ENCODE data around the gene BRD1. TPM values are rescaled to one million over a fixed set of nuclear protein-coding genes. Genes with fewer than 3 reads are reported as not detected.

Gene BRD1
- total RNA-seq, 1 donor from 2014 or later, result 35.1 TPM

- peaks cover 28% of the 10 kb centered on the region for H3K4me1 ChIP-seq
- no peak overlapping the region for H3K27ac ChIP-seq
- DNase-seq (ENCODE audit: extremely low spot score in 2 of 2), result no peak
- intact Hi-C loops (cut with DNase I), result no loop called here
- peaks cover 0 to 73% of the 10 kb centered on the region in 2 donors for H3K36me3 ChIP-seq
- TF ChIP-seq POLR2A (IDR thresholded peaks at IDR 0.05) (no peak), CTCF (IDR thresholded peaks at IDR 0.05) (no peak), POLR2AphosphoS5 (IDR thresholded peaks at IDR 0.05; ENCODE audit: insufficient read depth in 1 of 2, low read depth in 1 of 2) (no peak)
- no peak overlapping the region for H3K4me3 ChIP-seq
- H3K27me3 ChIP-seq, result no peaks in the 10 kb centered on the region
- no peaks in the 10 kb centered on the region for H3K9me3 ChIP-seq
These were observed 29.1 kb downstream of the BRD1 start for GRCh38 chr22:49798486-49799151.

DNA sequence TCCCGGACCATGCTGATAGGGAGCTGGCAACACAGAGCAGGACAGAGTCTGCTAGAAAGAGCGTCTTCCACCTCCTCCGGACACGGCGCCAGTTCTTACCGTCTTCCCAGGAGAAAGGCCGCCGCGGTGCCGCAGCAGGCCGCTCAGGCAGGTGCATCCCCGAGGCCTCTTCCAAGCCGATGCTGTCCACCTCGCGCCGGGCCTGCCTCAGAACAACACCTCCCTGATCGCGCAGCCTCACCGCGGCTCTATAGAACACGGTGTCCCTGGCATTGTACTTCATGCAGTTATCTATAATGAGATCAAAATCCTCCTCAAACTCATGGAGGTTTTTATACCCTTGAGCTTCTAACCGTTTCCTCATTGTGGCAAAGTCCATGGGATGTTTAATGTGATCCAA, 30.0 kb downstream of the BRD1 start:
- no peak for DNase-seq (ENCODE audit: extremely low spot score in 2 of 2)
- Histone ChIP-seq H3K27me3 (no peaks in the 10 kb centered on the region), H3K4me1 (peaks cover 35% of the 10 kb centered on the region), H3K4me3 (no peak overlapping the region), H3K9me3 (no peaks in the 10 kb centered on the region), H3K36me3 (peaks cover 3 to 74% of the 10 kb centered on the region in 2 donors), H3K27ac (no peak overlapping the region)
- no peak for TF ChIP-seq POLR2A (IDR thresholded peaks at IDR 0.05)
- TF ChIP-seq CTCF (IDR thresholded peaks at IDR 0.05), result no peak
- TF ChIP-seq POLR2AphosphoS5 (IDR thresholded peaks at IDR 0.05; ENCODE audit: insufficient read depth in 1 of 2, low read depth in 1 of 2), result no peak
- intact Hi-C loops (cut with DNase I), result no loop called here

DNA sequence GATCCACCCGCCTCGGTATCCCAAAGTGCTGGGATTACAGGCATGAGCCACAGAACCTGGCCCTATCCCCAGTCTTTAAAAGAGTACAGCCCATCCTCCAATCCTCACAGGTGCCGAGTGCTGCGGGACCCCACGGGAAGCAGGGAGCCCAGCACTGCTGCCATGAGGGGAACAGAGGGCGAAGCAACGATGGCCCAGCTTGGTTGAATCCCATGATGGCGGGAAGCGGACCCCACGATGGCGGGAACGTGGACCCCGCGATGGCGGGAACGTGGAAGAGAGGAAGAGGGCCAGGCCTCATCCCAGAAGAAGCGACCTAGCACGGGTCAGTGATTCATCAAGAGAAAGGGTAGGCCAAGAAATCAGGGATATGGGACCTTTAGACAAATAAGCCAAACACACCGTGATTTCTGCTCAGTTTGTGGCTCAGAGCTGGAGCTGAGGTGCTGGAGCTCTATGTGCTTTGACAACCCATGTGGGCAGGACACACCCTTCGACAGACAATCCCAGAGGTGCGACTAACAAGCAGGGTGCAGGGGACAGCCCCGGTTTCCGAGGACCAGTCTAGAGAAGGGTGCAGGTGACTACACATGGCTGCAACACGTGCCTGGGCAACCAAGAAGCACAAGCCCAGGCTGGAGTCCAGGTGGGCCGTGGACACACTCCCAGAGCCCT, 30.9 kb downstream of the BRD1 start:
- TF ChIP-seq CTCF (IDR thresholded peaks at IDR 0.05), result no peak
- no peak for TF ChIP-seq POLR2AphosphoS5 (IDR thresholded peaks at IDR 0.05; ENCODE audit: insufficient read depth in 1 of 2, low read depth in 1 of 2)
- TF ChIP-seq POLR2A (IDR thresholded peaks at IDR 0.05), result no peak
- peaks cover 40% of the 10 kb centered on the region for H3K4me1 ChIP-seq

GRCh38 chr22:49795521-49795920, 32.2 kb downstream of the BRD1 start:
- DNase-seq (ENCODE audit: extremely low spot score in 2 of 2), result no peak
- Histone ChIP-seq H3K9me3 (no peaks in the 10 kb centered on the region), H3K4me1 (peaks cover 38% of the 10 kb centered on the region), H3K4me3 (no peak overlapping the region), H3K27ac (no peak overlapping the region), H3K36me3 (peaks cover 3 to 77% of the 10 kb centered on the region in 2 donors), H3K27me3 (no peaks in the 10 kb centered on the region)
- intact Hi-C loops (cut with DNase I), result no loop called here
- TF ChIP-seq CTCF (IDR thresholded peaks at IDR 0.05) (no peak), POLR2A (IDR thresholded peaks at IDR 0.05) (no peak), POLR2AphosphoS5 (IDR thresholded peaks at IDR 0.05; ENCODE audit: insufficient read depth in 1 of 2, low read depth in 1 of 2) (no peak)

More for the DNA sequence above, 30.9 kb downstream of the BRD1 start:
- no peak overlapping the region for H3K27ac ChIP-seq
- no peak overlapping the region for H3K4me3 ChIP-seq
- no peak for DNase-seq (ENCODE audit: extremely low spot score in 2 of 2)
- no peaks in the 10 kb centered on the region for H3K9me3 ChIP-seq
- intact Hi-C loops (cut with DNase I), result no loop called here
- peaks cover 3 to 79% of the 10 kb centered on the region in 2 donors for H3K36me3 ChIP-seq
- H3K27me3 ChIP-seq, result no peaks in the 10 kb centered on the region

- H3K4me3 ChIP-seq, result no peak overlapping the region
- no peak for DNase-seq (ENCODE audit: extremely low spot score in 2 of 2)
- H3K36me3 ChIP-seq, result peaks cover 3 to 79% of the 10 kb centered on the region in 2 donors
- no peaks in the 10 kb centered on the region for H3K27me3 ChIP-seq
- intact Hi-C loops (cut with DNase I), result no loop called here
- H3K9me3 ChIP-seq, result no peaks in the 10 kb centered on the region
- no peak overlapping the region for H3K27ac ChIP-seq
- H3K4me1 ChIP-seq, result peaks cover 43% of the 10 kb centered on the region
- TF ChIP-seq CTCF (IDR thresholded peaks at IDR 0.05), result no peak
- TF ChIP-seq POLR2A (IDR thresholded peaks at IDR 0.05), result no peak
- no peak for TF ChIP-seq POLR2AphosphoS5 (IDR thresholded peaks at IDR 0.05; ENCODE audit: insufficient read depth in 1 of 2, low read depth in 1 of 2)
These were observed 33.8 kb downstream of the BRD1 start for GRCh38 chr22:49793871-49794270.
